Esophagus squamous epithelium (tissue), 5 donors: ENCODE measurements around the gene TDRD10. TPM values are rescaled to one million over a fixed set of nuclear protein-coding genes. Genes with fewer than 3 reads are reported as not detected.

ENCODE experiments used
- DNase-seq: peaks from one replicate; lab custom pipeline; 2025; lab: John Stamatoyannopoulos, UW
- H3K27ac ChIP-seq, 4 donors: fragments of 200-600 bp; sonication (generic); one replicate each; pipeline ENCODE4 v1.5.1; 2016 to 2019; ENCODE audit warnings: mild to moderate bottlenecking in 1 of 4
- H3K27me3 ChIP-seq, 4 donors: fragments of 200-600 bp; sonication (generic); 1 replicate in 3 of 4; 2 replicates in 1 of 4; pipeline versions ENCODE4 v1.5.1 to v1.6.0; 2017 to 2021; ENCODE audit warnings: antibody characterized with exemption in 1 of 4
- H3K36me3 ChIP-seq, 3 donors: fragments of 200-600 bp; sonication (generic); one replicate each; pipeline ENCODE4 v1.5.1; 2016 to 2019
- H3K4me1 ChIP-seq, 3 donors: fragments of 200-600 bp; sonication (generic); one replicate each; pipeline ENCODE4 v1.5.1; 2017 to 2019
- H3K4me3 ChIP-seq, 4 donors: fragments of 200-600 bp; sonication (generic); 1 replicate in 3 of 4; 2 replicates in 1 of 4; pipeline ENCODE4 v1.5.1; 2016 to 2019; ENCODE audit warnings: mild to moderate bottlenecking in 2 of 4, moderate library complexity in 1 of 4
- H3K9me3 ChIP-seq, 3 donors: fragments of 200-600 bp; sonication (generic); one replicate each; pipeline ENCODE4 v1.5.1; 2016 to 2019
- POLR2A ChIP-seq, 4 donors: fragments of 450-650 bp; IDR thresholded peaks; one replicate each; pipeline ENCODE4 v1.6.1; 2017; ENCODE audit warnings: antibody characterized with exemption in 4 of 4, mild to moderate bottlenecking in 4 of 4, moderate library complexity in 3 of 4
- WGBS, 2 donors: methylation state at CpG; one replicate each; pipeline ENCODE4 v1.1.5; 2018; 5-methylcytosine and 5-hydroxymethylcytosine counted together
- intact Hi-C: fragments of 100-400 bp; cut with DNase I; formaldehyde crosslinking; loops from one replicate; pipeline ENCODE4 v1.15.0; 2022
- total RNA-seq, 4 donors: library from RNA; depleted of rRNA; stranded (reverse); fragments of >200 nt; gene quantifications; one replicate each; pipeline ENCODE4 v1.1.0, GENCODE V29; 2016
- TF ChIP-seq, protein P1 (sequence below), 6 experiments: fragments of 450-650 bp in 4 of 6; fragments of 200-600 bp in 2 of 6; sonication (generic) in 2 of 6; IDR thresholded peaks; one replicate each; pipeline ENCODE4 v1.5.1; 2016 to 2019; ENCODE audit warnings: antibody characterized with exemption in 6 of 6, mild to moderate bottlenecking in 4 of 6, moderate library complexity in 4 of 6
- donor health status: DM: yes; HTN: yes; CAD: no.

The TDRD10 gene
- total RNA-seq, 4 donors from 2014 or later: 0.26 to 2.7 TPM; not detected in 2

DNA sequence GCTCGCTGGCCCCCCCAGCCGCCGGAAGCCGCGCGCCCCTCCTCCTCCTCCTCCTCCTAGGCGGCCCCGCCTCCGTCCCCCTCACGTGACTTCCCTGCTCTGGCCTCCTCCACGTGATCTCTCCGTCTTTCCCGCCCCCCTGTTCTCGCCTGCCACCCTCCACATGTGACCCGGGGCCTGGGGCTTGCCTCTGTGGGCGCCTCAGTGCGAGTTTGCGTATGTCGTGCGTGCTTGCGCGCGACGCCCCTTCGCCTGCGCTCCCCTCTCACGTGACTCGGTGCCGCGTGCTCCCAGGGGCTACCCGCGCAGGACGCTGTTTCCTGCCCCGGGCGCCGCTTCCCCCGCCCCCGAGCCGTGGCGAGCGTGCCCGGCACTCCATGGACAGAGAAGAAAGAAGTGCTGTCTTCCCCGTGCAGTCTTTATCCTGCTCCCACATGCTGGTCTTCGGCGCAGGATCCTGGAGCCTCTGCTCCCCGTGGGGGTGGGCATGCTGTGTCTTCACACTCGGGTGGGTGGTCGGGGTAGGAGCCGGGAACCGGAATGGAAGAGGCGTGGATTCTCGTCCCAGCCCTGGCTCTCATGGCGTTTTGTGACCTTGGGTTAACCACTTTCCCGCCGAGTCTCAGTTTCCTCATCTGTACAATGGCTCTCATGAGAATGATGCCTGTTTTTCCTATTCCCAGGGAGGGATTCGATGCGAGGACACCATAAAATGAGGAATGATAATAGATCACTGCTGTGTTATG is 56.9 kb downstream of the TDRD10 start:
- Histone ChIP-seq H3K4me3 (peak overlapping the region; percentile 73 to 99 (median 96)), H3K36me3 (peaks cover 18 to 26% (median 19%) of the 10 kb centered on the region in 3 donors), H3K27ac (peak overlapping the region; percentile 93 to 97 (median 96)), H3K4me1 (peaks cover 15 to 46% (median 32%) of the 10 kb centered on the region in 3 donors), H3K27me3 (no peaks in the 10 kb centered on the region), H3K9me3 (no peaks in the 10 kb centered on the region)
- 0% methylated on average over 15 of the region's 57 CpGs; no CpG with 5 or more reads in 1 of the 2 donors for WGBS, 2 donors
- peak in 1 of 4 donors; percentile 34 for TF ChIP-seq POLR2A (IDR thresholded peaks at IDR 0.05)
- TF ChIP-seq, protein P1, sequence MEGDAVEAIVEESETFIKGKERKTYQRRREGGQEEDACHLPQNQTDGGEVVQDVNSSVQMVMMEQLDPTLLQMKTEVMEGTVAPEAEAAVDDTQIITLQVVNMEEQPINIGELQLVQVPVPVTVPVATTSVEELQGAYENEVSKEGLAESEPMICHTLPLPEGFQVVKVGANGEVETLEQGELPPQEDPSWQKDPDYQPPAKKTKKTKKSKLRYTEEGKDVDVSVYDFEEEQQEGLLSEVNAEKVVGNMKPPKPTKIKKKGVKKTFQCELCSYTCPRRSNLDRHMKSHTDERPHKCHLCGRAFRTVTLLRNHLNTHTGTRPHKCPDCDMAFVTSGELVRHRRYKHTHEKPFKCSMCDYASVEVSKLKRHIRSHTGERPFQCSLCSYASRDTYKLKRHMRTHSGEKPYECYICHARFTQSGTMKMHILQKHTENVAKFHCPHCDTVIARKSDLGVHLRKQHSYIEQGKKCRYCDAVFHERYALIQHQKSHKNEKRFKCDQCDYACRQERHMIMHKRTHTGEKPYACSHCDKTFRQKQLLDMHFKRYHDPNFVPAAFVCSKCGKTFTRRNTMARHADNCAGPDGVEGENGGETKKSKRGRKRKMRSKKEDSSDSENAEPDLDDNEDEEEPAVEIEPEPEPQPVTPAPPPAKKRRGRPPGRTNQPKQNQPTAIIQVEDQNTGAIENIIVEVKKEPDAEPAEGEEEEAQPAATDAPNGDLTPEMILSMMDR (IDR thresholded peaks at IDR 0.05): no peak
- peak; percentile 99 for DNase-seq
- intact Hi-C loops: no loop called here

DNA sequence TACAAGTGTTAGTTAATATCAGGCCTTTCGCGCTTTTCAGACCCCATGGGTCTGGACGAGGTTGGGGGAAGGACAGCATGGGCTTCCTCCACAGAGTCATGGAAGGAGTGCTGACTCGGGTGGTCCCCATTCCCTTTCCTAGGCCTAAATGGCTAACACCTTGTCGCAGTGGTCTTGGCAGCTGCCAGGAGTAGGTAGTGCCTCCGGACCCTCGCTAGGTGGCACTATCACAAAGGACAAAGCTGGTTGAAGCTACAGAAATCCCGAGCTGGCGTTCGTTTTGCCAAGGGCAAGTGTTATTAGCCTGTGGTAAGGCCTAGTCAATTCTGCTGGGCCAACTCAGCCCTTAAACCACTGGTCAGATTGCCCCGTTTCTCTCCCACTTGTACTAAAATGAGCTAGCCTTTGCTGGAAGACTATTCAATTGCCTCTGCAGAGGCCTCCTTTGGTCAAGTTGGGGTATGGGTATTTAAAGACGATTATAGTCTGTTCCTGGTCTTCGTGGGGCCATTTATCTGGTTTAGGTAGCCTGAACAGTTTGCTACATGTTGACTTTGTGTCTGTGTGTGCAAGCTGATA is 57.5 kb downstream of the TDRD10 start:
- TF ChIP-seq POLR2A (IDR thresholded peaks at IDR 0.05): no peak
- TF ChIP-seq, protein P1 (IDR thresholded peaks at IDR 0.05): peak; percentile 81 to 97 (median 94)
- H3K27ac ChIP-seq: peak overlapping the region; percentile 93 to 97 (median 96)
- H3K36me3 ChIP-seq: peaks cover 12 to 19% (median 14%) of the 10 kb centered on the region in 3 donors
- H3K4me1 ChIP-seq: peaks cover 15 to 40% (median 32%) of the 10 kb centered on the region in 3 donors
- peak overlapping the region; percentile 73 to 99 (median 96) for H3K4me3 ChIP-seq
- no peaks in the 10 kb centered on the region for H3K27me3 ChIP-seq
- 7 to 36% methylated on average over 3 to 13 of the region's 13 CpGs for WGBS, 2 donors
- intact Hi-C loops: loop anchor here (10.0 kb wide), 2 partner anchors 315 to 395 kb away; partner anchors contain the start of genes KCNN3 and PBXIP1
- no peak for DNase-seq
- H3K9me3 ChIP-seq: no peaks in the 10 kb centered on the region

DNA sequence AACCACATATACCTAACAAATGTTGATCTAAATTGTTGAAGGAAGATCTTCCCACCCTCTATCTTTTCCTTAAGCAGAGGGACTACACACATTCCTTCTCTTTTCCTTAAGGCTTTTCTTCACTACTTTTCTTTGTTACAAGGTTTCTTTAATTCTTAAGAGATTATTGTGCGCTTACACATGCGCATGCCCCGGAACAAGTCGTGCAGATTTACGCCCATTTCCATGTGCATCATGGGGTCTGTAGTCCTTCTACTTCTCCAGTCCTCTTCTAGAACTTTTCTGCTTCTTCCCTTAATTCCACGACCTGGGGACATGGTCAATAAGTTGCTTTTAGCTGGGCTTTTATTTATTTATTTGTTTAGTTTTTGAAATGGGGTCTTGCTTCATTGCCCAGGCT is 63.9 kb downstream of the TDRD10 start:
- Histone ChIP-seq H3K9me3 (no peaks in the 10 kb centered on the region), H3K36me3 (no peaks in the 10 kb centered on the region), H3K27me3 (peaks cover 0 to 43% (median 0%) of the 10 kb centered on the region in 4 donors), H3K27ac (no peak overlapping the region), H3K4me3 (no peak overlapping the region), H3K4me1 (peaks cover 4 to 13% (median 9%) of the 10 kb centered on the region in 3 donors)
- intact Hi-C loops: loop anchor here (10.0 kb wide), 2 partner anchors 309 to 389 kb away; partner anchors contain the start of genes KCNN3 and PBXIP1
- DNase-seq: no peak
- WGBS, 2 donors: 83 to 87% methylated on average over 6 of the region's 6 CpGs
- no peak for TF ChIP-seq POLR2A (IDR thresholded peaks at IDR 0.05)
- TF ChIP-seq, protein P1 (IDR thresholded peaks at IDR 0.05): no peak

DNA sequence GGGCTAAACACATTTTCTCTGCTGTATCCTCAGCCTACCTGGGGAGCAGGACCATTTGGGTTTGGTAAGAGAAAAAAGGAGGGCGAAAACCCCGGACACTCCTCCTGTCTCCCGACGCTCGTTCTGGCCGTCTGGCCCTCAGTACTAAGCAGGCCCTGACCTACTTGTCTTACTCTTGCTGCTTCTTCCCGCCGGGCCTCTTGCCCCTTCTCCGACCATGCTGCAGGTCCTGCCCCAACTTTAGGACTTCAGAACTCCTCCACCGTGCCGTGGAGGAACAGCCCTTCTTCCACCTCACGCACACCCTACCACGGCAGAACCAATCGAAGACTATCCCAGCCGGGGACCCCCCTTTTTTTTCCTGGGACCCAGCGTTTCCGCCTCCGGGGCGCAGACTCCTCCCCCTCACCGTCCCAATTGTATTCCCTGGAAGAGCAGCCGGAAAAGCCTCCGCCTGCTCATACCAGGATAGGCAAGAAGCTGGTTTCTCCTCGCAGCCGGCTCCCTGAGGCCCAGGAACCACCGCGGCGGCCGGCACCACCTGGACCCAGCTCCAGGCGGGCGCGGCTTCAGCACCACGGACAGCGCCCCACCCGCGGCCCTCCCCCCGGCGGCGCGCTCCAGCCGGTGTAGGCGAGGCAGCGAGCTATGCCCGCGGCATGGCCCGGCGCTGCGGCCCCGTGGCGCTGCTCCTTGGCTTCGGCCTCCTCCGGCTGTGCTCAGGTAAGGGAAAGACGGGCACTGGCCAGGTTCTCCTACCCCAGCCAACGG is 65.6 kb downstream of the TDRD10 start, which contains the start of gene CHRNB2:
CHRNB2 (plus strand) TSS at position 393 of the 771 bp plus-strand sequence; CDS start at position 660, 267 bp downstream.
- DNase-seq: no peak
- TF ChIP-seq POLR2A (IDR thresholded peaks at IDR 0.05): no peak
- TF ChIP-seq, protein P1 (IDR thresholded peaks at IDR 0.05): no peak
- Histone ChIP-seq H3K36me3 (no peaks in the 10 kb centered on the region), H3K27me3 (peaks cover 0 to 43% (median 0%) of the 10 kb centered on the region in 4 donors), H3K27ac (no peak within 1 kb of the TSS), H3K9me3 (no peaks in the 10 kb centered on the region), H3K4me3 (peak within 1 kb of the TSS in 3 of 4 donors; percentile 16 to 39 (median 30)), H3K4me1 (peaks cover 4 to 13% (median 9%) of the 10 kb centered on the region in 3 donors)
- intact Hi-C loops: loop anchor here (10.0 kb wide), 2 partner anchors 307 to 387 kb away; partner anchors contain the start of genes KCNN3 and PBXIP1
- WGBS, 2 donors: 8 to 22% methylated on average over 8 to 13 of the region's 53 CpGs
